ENCODE data around the gene ZNF346. TPM values are rescaled to one million over a fixed set of nuclear protein-coding genes. Genes with fewer than 3 reads are reported as not detected.

The ZNF346 gene
- total RNA-seq, 1 donor, result 17.9 TPM

DNA sequence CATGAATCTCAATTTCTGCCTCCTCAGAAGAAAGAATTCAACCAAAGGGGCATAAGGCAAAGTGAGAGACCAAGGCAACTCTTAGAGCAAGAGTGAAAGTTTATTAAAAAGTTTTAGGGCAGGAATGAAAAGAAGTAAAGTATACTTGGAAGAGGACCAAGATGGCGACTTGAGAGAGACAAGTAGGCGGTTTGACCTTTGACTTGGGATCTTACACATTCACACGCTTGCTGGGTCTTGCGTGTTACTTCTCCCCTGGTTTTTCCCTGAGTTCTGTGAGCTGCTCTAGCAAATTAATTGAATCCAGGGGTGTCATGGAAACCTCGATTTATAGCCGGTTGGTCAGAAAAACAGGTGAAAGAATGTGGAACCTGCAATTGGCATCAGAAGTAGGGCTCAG is 7.0 kb downstream of the ZNF346 start:
- TF ChIP-seq, protein P1, sequence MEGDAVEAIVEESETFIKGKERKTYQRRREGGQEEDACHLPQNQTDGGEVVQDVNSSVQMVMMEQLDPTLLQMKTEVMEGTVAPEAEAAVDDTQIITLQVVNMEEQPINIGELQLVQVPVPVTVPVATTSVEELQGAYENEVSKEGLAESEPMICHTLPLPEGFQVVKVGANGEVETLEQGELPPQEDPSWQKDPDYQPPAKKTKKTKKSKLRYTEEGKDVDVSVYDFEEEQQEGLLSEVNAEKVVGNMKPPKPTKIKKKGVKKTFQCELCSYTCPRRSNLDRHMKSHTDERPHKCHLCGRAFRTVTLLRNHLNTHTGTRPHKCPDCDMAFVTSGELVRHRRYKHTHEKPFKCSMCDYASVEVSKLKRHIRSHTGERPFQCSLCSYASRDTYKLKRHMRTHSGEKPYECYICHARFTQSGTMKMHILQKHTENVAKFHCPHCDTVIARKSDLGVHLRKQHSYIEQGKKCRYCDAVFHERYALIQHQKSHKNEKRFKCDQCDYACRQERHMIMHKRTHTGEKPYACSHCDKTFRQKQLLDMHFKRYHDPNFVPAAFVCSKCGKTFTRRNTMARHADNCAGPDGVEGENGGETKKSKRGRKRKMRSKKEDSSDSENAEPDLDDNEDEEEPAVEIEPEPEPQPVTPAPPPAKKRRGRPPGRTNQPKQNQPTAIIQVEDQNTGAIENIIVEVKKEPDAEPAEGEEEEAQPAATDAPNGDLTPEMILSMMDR (IDR thresholded peaks at IDR 0.05; ENCODE audit: insufficient read depth, low read length), result no peak
- no peak overlapping the region for H3K4me3 ChIP-seq (ENCODE audit: low read depth, low read length)
- no peak for DNase-seq (ENCODE audit: low read depth)

DNA sequence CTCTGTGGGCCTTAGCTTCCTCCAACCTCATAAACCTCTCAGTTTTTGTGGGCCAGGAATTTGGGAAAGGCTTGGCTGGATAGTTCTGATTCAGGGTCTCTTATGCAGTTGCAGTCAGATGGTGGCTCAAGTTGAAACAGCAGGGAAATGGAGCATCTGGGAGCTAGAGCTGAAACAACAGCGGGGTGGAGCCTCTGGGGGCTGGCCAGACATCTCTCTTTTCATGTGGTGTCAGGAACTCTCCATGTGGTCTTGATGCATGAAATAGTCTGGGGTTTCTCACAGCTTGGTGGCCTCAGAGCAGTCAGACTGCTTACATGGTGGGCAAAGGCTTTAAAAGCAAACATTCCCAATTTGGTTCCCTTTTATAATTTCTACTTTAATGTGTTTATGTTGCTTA is 13.5 kb downstream of the ZNF346 start:
- H3K4me3 ChIP-seq (ENCODE audit: low read depth, low read length), result no peak overlapping the region
- TF ChIP-seq, protein P1 (IDR thresholded peaks at IDR 0.05; ENCODE audit: insufficient read depth, low read length), result no peak
- DNase-seq (ENCODE audit: low read depth), result no peak

DNA sequence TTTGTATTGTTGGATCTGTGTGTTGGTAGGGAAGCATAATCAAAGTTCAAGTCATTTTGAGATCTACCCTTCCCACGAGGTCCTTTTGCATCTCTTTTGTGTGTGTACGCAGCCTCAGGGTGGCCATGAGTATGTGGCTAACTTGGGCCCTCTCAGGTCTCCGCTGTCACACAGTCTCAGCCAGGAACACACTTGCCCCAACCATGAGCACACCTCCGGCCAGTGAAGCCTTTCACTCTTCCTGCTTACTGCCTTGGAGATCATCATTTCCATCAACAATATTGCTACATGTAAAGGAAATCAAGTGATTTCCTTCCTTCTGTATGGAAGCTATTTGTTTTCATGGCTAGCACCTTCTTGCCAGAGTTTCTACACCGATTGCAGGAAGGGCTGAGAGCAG is 13.9 kb downstream of the ZNF346 start:
- TF ChIP-seq, protein P1 (IDR thresholded peaks at IDR 0.05; ENCODE audit: insufficient read depth, low read length), result no peak
- no peak for DNase-seq (ENCODE audit: low read depth)
- H3K4me3 ChIP-seq (ENCODE audit: low read depth, low read length), result no peak overlapping the region

DNA sequence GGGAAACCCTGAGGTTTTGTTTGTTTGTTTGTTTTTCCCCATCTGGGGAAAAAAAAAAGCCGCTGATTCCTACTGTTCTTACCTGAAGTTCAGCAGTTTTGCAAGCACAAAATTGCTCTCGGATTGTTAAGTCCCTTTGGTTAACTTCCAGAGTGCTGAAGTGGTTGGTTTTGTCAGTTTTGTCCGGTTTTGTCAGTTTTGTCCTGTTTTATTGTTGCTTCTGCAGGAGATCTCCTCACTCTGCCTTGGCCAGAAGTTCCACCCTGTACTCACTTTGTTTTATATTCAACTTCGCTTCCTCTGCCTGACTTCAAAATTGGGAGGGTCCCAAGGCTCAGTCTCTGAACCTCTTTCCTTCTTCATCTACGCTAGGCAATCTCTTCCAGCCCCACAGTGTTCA is 14.4 kb downstream of the ZNF346 start:
- TF ChIP-seq, protein P1 (IDR thresholded peaks at IDR 0.05; ENCODE audit: insufficient read depth, low read length), result no peak
- no peak overlapping the region for H3K4me3 ChIP-seq (ENCODE audit: low read depth, low read length)
- no peak for DNase-seq (ENCODE audit: low read depth)

DNA sequence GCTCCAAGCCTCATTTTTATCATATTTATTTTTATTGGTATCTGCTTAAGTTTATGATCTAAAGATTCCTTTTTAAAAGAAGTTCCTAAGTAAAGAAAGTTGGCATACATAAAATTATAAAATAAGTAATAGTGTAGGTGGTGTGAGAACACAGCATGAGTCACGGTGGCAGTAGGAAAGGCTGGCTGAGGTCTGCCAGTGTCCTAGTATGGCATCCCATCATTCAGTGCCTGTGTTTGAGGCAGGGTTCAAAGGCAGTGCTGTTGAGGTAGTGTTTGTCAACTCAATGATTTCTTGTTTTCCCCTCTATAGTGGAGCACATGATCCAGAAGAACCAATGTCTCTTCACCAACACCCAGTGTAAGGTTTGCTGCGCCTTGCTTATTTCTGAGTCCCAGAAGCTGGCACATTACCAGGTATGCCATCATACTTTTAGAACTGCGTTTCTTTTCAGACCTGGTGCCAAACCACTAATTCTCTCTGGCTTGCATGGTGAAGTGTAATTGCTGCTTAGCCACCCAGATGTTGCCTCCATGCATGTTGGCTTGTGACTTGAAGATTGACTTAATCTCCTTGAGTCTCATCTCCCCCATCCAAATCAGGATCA is 18.4 kb downstream of the ZNF346 start:
- H3K4me3 ChIP-seq (ENCODE audit: low read depth, low read length), result no peak overlapping the region
- DNase-seq (ENCODE audit: low read depth), result peak; percentile 73
- TF ChIP-seq, protein P1 (IDR thresholded peaks at IDR 0.05; ENCODE audit: insufficient read depth, low read length), result no peak

DNA sequence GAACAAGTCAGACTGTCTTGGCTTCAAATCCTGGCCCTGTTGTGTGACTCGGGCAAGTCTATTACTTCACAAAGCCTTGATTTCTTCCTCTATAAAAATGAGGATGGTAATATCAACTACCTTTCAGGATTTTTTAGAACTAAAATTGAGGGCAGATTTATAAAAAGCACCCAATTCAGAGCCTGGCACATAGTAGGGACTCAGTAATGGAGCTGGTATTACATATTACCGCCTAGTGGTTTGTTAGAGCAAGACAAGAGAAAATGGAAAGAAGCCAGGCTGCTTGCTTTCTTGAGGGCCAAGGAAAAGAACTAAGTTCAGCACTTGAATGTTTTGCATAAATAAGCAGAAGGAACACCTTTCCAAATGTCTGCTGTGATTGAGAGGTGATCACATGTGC is 19.4 kb downstream of the ZNF346 start:
- no peak overlapping the region for H3K4me3 ChIP-seq (ENCODE audit: low read depth, low read length)
- TF ChIP-seq, protein P1 (IDR thresholded peaks at IDR 0.05; ENCODE audit: insufficient read depth, low read length), result no peak
- DNase-seq (ENCODE audit: low read depth), result no peak

DNA sequence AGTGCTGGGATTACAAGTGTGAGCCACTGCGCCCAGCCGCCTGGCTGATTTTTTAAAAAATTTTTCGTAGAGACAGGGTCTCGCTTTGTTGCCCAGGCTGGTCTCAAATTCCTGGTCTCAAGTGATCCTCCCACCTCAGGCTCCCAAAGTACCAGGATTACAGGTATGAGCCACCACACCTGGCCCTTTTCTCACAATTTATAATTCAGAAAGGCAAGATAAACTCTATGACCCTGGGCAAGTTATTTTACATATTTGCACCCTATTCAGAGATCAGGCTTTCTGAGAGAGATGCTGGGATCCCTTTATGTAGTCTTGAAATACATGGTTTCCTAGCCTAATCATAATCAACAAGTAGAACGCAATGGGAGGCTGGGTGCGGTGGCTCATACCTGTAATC is 20.6 kb downstream of the ZNF346 start:
- no peak overlapping the region for H3K4me3 ChIP-seq (ENCODE audit: low read depth, low read length)
- TF ChIP-seq, protein P1 (IDR thresholded peaks at IDR 0.05; ENCODE audit: insufficient read depth, low read length), result no peak
- DNase-seq (ENCODE audit: low read depth), result no peak

Data from fibroblast of the aortic adventitia (primary cell).